H1 (cell line): ENCODE data around the gene HYDIN. TPM values are rescaled to one million over a fixed set of nuclear protein-coding genes. Genes with fewer than 3 reads are reported as not detected.

Source experiments
- CTCF ChIA-PET: fragments of 300-600 bp; sonication (Branson Sonifier 250); formaldehyde crosslinking; loops from one replicate; lab custom pipeline; 2021; ENCODE audit not compliant: partially characterized antibody; lab: Charles Lee
- POLR2A ChIA-PET: fragments of 300-600 bp; sonication (Branson Sonifier 250); formaldehyde crosslinking; loops from one replicate; lab custom pipeline; 2021; ENCODE audit warnings: inconsistent platforms; ENCODE audit not compliant: partially characterized antibody; lab: Charles Lee
- DNase-seq, 2 experiments: peaks; one replicate each; pipeline versions ENCODE4 v3.0.0 to v3.0.0-alpha.2; 2010 to 2022; ENCODE audit warnings: low spot score in 2 of 2, low read depth in 1 of 2, mixed read lengths in 1 of 2
- FAIRE-seq: peaks from 2 replicates; lab custom pipeline; 2011; peaks lifted over from hg19 to GRCh38; lab: Jason Lieb, UNC
- H2AFZ ChIP-seq: 2 replicates; pipeline ENCODE4 v1.8.1; 2012; ENCODE audit warnings: low read length, inconsistent platforms
- H2AK5ac ChIP-seq: 2 replicates; pipeline ENCODE4 v1.6.1; 2013; ENCODE audit warnings: low read depth, low read length
- H2BK120ac ChIP-seq: replicated peaks from 2 replicates; pipeline ENCODE3; 2013; ENCODE audit warnings: low read depth, low read length, inconsistent platforms
- H2BK12ac ChIP-seq: 2 replicates; pipeline ENCODE4 v1.6.1; 2013; ENCODE audit warnings: low read depth, low read length
- H2BK15ac ChIP-seq: 2 replicates; pipeline ENCODE4 v1.6.1; 2013; ENCODE audit warnings: low read length
- H2BK20ac ChIP-seq: 2 replicates; pipeline ENCODE4 v1.6.1; 2013; ENCODE audit warnings: low read length
- H2BK5ac ChIP-seq: 2 replicates; pipeline ENCODE4 v1.6.1; 2013; ENCODE audit warnings: low read depth, low read length
- H3K14ac ChIP-seq: 2 replicates; pipeline ENCODE4 v1.6.1; 2013; ENCODE audit warnings: inconsistent platforms; ENCODE audit not compliant: insufficient read length
- H3K18ac ChIP-seq: 2 replicates; pipeline ENCODE4 v1.6.1; 2013; ENCODE audit warnings: low read length; ENCODE audit errors: extremely low read depth
- H3K23ac ChIP-seq: 2 replicates; pipeline ENCODE4 v1.6.1; 2013; ENCODE audit warnings: inconsistent platforms; ENCODE audit not compliant: insufficient read length
- H3K23me2 ChIP-seq: 2 replicates; pipeline ENCODE4 v1.6.1; 2013; ENCODE audit warnings: low read depth, low read length
- H3K27ac ChIP-seq: 2 replicates; pipeline ENCODE4 v1.6.1; 2011; ENCODE audit warnings: low read depth, low read length, inconsistent platforms
- H3K27me3 ChIP-seq, 4 experiments: replicated peaks in 1 of 4; 1 replicate in 1 of 4; 2 replicates in 3 of 4; pipeline versions ENCODE4 v1.6.1 to v1.8.1; 2011 to 2013; ENCODE audit warnings: low read length in 3 of 4, mild to moderate bottlenecking in 3 of 4, inconsistent platforms in 2 of 4, mixed read lengths in 2 of 4, moderate library complexity in 1 of 4; ENCODE audit not compliant: control insufficient read depth in 3 of 4, insufficient read depth in 3 of 4; ENCODE audit errors: extremely low read depth in 1 of 4
- H3K36me3 ChIP-seq, 4 experiments: 2 replicates each; pipeline versions ENCODE4 v1.6.1 to v1.8.1; 2011 to 2013; ENCODE audit warnings: mild to moderate bottlenecking in 4 of 4, low read length in 3 of 4, moderate library complexity in 2 of 4, control low read depth in 1 of 4, inconsistent platforms in 1 of 4; ENCODE audit not compliant: insufficient read depth in 4 of 4, control insufficient read depth in 2 of 4
- H3K4ac ChIP-seq: replicated peaks from 2 replicates; pipeline ENCODE3; 2013; ENCODE audit warnings: low read length, low read depth, mixed read lengths, inconsistent platforms; ENCODE audit not compliant: insufficient read length
- H3K4me1 ChIP-seq, 4 experiments: replicated peaks in 1 of 4; 1 replicate in 1 of 4; 2 replicates in 3 of 4; pipeline versions ENCODE4 v1.6.1 to v1.8.1; 2011 to 2013; ENCODE audit warnings: low read length in 3 of 4, inconsistent platforms in 2 of 4, mixed read lengths in 1 of 4; ENCODE audit not compliant: insufficient read depth in 4 of 4, control insufficient read depth in 3 of 4
- H3K4me2 ChIP-seq, 2 experiments: 2 replicates each; pipeline versions ENCODE4 v1.6.1 to v1.8.1; 2011 to 2013; ENCODE audit warnings: low read depth in 2 of 2, low read length in 2 of 2, control low read depth in 1 of 2, inconsistent platforms in 1 of 2, mild to moderate bottlenecking in 1 of 2; ENCODE audit not compliant: insufficient read depth in 1 of 2
- H3K4me3 ChIP-seq, 4 experiments: fragments of 200-600, 300-600 bp in 1 of 4; sonication (generic), shearing (Covaris generic), sonication (Bioruptor Twin) in 1 of 4; 2 replicates each; pipeline versions ENCODE4 v1.5.1 to v1.8.1; 2011 to 2016; ENCODE audit warnings: low read length in 4 of 4, low read depth in 3 of 4, control low read depth in 2 of 4, inconsistent platforms in 2 of 4, mild to moderate bottlenecking in 2 of 4, mixed read lengths in 1 of 4, moderate library complexity in 1 of 4; ENCODE audit not compliant: insufficient read depth in 2 of 4; ENCODE audit errors: extremely low read depth in 1 of 4
- H3K56ac ChIP-seq: replicated peaks from 2 replicates; pipeline ENCODE3; 2013; ENCODE audit warnings: low read depth, mild to moderate bottlenecking, mixed read lengths, low read length, inconsistent platforms; ENCODE audit not compliant: insufficient read length
- H3K79me1 ChIP-seq: 2 replicates; pipeline ENCODE4 v1.6.1; 2013; ENCODE audit warnings: low read depth, low read length, control low read depth
- H3K79me2 ChIP-seq, 2 experiments: 2 replicates each; pipeline versions ENCODE4 v1.6.1 to v1.8.1; 2012 to 2013; ENCODE audit warnings: low read length in 2 of 2, mild to moderate bottlenecking in 2 of 2, inconsistent platforms in 1 of 2; ENCODE audit not compliant: insufficient read depth in 2 of 2, control insufficient read depth in 1 of 2
- H3K9ac ChIP-seq, 4 experiments: replicated peaks in 1 of 4; 1 replicate in 1 of 4; 2 replicates in 3 of 4; pipeline versions ENCODE4 v1.6.1 to v1.8.1; 2011 to 2013; ENCODE audit warnings: low read depth in 3 of 4, low read length in 3 of 4, control low read depth in 2 of 4, mild to moderate bottlenecking in 2 of 4, moderate library complexity in 2 of 4, inconsistent platforms in 1 of 4; ENCODE audit errors: extremely low read depth in 1 of 4
- H3K9me3 ChIP-seq, 2 experiments: 2 replicates each; pipeline versions ENCODE4 v1.6.1 to v1.8.1; 2012 to 2013; ENCODE audit warnings: mild to moderate bottlenecking in 2 of 2, moderate library complexity in 2 of 2, control low read depth in 1 of 2, inconsistent platforms in 1 of 2, low read depth in 1 of 2, low read length in 1 of 2, mixed read lengths in 1 of 2; ENCODE audit not compliant: insufficient read depth in 2 of 2
- H4K20me1 ChIP-seq, 2 experiments: replicated peaks in 1 of 2; 2 replicates each; pipeline versions ENCODE3 to v1.8.1; 2011 to 2013; ENCODE audit warnings: inconsistent platforms in 2 of 2, low read length in 2 of 2, mild to moderate bottlenecking in 1 of 2; ENCODE audit not compliant: insufficient read depth in 2 of 2, control insufficient read depth in 1 of 2
- H4K5ac ChIP-seq: 2 replicates; pipeline ENCODE4 v1.6.1; 2013; ENCODE audit warnings: low read length, low read depth, mixed read lengths, inconsistent platforms; ENCODE audit not compliant: insufficient read length
- H4K8ac ChIP-seq: 2 replicates; pipeline ENCODE4 v1.8.0; 2013; ENCODE audit warnings: mild to moderate bottlenecking, moderate library complexity, low read length, inconsistent platforms; ENCODE audit not compliant: insufficient read depth; ENCODE audit errors: extremely low read depth
- H4K91ac ChIP-seq: replicated peaks from 2 replicates; pipeline ENCODE3; 2013; ENCODE audit warnings: low read length, mixed read lengths, inconsistent platforms; ENCODE audit not compliant: insufficient read length
- CEBPB ChIP-seq: IDR thresholded peaks from 2 replicates; pipeline ENCODE4 v1.6.1; 2012; ENCODE audit warnings: low read depth, low read length
- HDAC6 ChIP-seq: IDR thresholded peaks from one replicate; pipeline ENCODE4 v1.7.1; 2012; ENCODE audit warnings: low read depth, mild to moderate bottlenecking, inconsistent platforms, low read length, moderate library complexity
- JUND ChIP-seq: IDR thresholded peaks from 2 replicates; pipeline ENCODE4 v1.6.1; 2011; ENCODE audit warnings: mild to moderate bottlenecking, improper control_type of control experiment, low read length
- KDM4A ChIP-seq: IDR thresholded peaks from one replicate; pipeline ENCODE4 v1.7.1; 2012; ENCODE audit warnings: low read depth, mild to moderate bottlenecking, moderate library complexity, low read length, inconsistent platforms; ENCODE audit not compliant: severe bottlenecking
- NRF1 ChIP-seq: IDR thresholded peaks from 2 replicates; pipeline ENCODE4 v1.6.1; 2011; ENCODE audit warnings: mild to moderate bottlenecking, low read depth, low read length, improper control_type of control experiment
- PHF8 ChIP-seq: fragments of 200-600 bp; sonication (generic); conservative IDR thresholded peaks from 2 replicates; pipeline ENCODE4 v1.7.1; 2012; ENCODE audit warnings: low read depth, mild to moderate bottlenecking, inconsistent platforms, low read length, moderate library complexity
- SAP30 ChIP-seq: fragments of 300-600 bp; sonication (generic); IDR thresholded peaks from 2 replicates; pipeline ENCODE4 v1.7.1; 2012; ENCODE audit warnings: low read length, moderate library complexity, mild to moderate bottlenecking, inconsistent platforms; ENCODE audit not compliant: insufficient read depth, insufficient replicate concordance
- SP4 ChIP-seq: IDR thresholded peaks from 2 replicates; pipeline ENCODE4 v1.6.1; 2012; ENCODE audit warnings: low read length, inconsistent platforms
- TAF7 ChIP-seq: optimal IDR thresholded peaks from 2 replicates; pipeline ENCODE3; 2011; ENCODE audit warnings: low read depth, mild to moderate bottlenecking, inconsistent platforms, low read length, moderate library complexity, borderline replicate concordance
- WGBS, 2 experiments: shearing (Covaris generic) in 1 of 2; methylation state at CpG; one replicate each; pipeline versions ENCODE4 v1.1.6 to v1.1.7; 2013 to 2015; ENCODE audit warnings: low lambda C conversion rate in 2 of 2, mixed read lengths in 2 of 2, inconsistent platforms in 1 of 2, low coverage in 1 of 2, missing lambda C conversion rate in 1 of 2; ENCODE audit not compliant: insufficient replicate concordance in 2 of 2, insufficient coverage in 1 of 2, insufficient read length in 1 of 2; ENCODE audit errors: extremely low coverage in 1 of 2, missing lambda C conversion rate in 1 of 2; 5-methylcytosine and 5-hydroxymethylcytosine counted together
- polyA plus RNA-seq, 7 experiments: library from polyadenylated mRNA; depleted of rRNA in 3 of 7; stranded (reverse) in 5 of 7; unstranded in 2 of 7; fragments of >200 nt in 5 of 7; fragments of 200-250 nt in 2 of 7; gene quantifications; 1 replicate in 5 of 7; 2 replicates in 1 of 7; 4 replicates in 1 of 7; pipeline versions ENCODE4 v1.2.1 to v1.2.3, GENCODE V29; 2011 to 2013; ENCODE audit warnings: missing spikeins in 2 of 7, mixed read lengths in 2 of 7
- total RNA-seq: library from RNA; stranded (reverse); fragmentation: NEBNext Ultra II Directional; extraction: Animal tissue kit (Norgen Biotek cat#: 25700); gene quantifications from 2 replicates; pipeline ENCODE4 v1.2.1, GENCODE V29; 2021

The HYDIN gene
- total and polyA plus RNA-seq, 2 of the 8 experiments (the other 6 are each of a cell fraction or from before 2014, with no cell fraction given), result 1.1 to 1.8 TPM

GRCh38 chr16:70784692-70785555 lies 445.6 kb downstream of the HYDIN start:
- H3K4me3 ChIP-seq, result no peak overlapping the region
- H3K18ac ChIP-seq, result no peak overlapping the region
- no peak overlapping the region for H3K4ac ChIP-seq
- H3K23ac ChIP-seq, result no peak overlapping the region
- DNase-seq (no peak), FAIRE-seq (no peak)
- H3K79me2 ChIP-seq, result peaks cover 0 to 7% of the 10 kb centered on the region in 2 experiments; a peak in 2 of 4 replicates
- ChIA-PET POLR2A (interaction anchor here (0.7 to 1.4 kb wide), 2 partner anchors 11 to 1061 kb away, joined by 3 read pairs; no protein-coding TSS in a partner anchor), CTCF (interaction anchor here (0.6 to 1.5 kb wide), 4 partner anchors 15 to 519 kb away, joined by 3 to 6 read pairs (median 3); partner anchors contain the start of gene VAC14)
- no peak overlapping the region for H4K8ac ChIP-seq
- WGBS, 2 experiments, result 96% methylated on average over 20 of the region's 21 CpGs; no CpG with 5 or more reads in 1 of the 2 experiments
- H3K36me3 ChIP-seq, result peaks cover 26 to 51% (median 45%) of the 10 kb centered on the region in 4 experiments
- H3K9me3 ChIP-seq, result peaks cover 3 to 5% of the 10 kb centered on the region in 2 experiments; a peak in 1 of 4 replicates
- H3K14ac ChIP-seq, result no peak overlapping the region
- peaks cover 5% of the 10 kb centered on the region for H3K79me1 ChIP-seq
- H4K5ac ChIP-seq, result no peak overlapping the region
- no peaks in the 10 kb centered on the region for H3K27me3 ChIP-seq
- no peak overlapping the region for H2BK5ac ChIP-seq
- H2BK15ac ChIP-seq, result no peak overlapping the region
- H2BK120ac ChIP-seq, result no peak overlapping the region
- peaks cover 8 to 15% of the 10 kb centered on the region in 2 experiments for H4K20me1 ChIP-seq
- H3K4me2 ChIP-seq, result no peak overlapping the region
- TF ChIP-seq CEBPB (no peak), KDM4A (no peak), PHF8 (no peak), JUND (no peak), HDAC6 (no peak), NRF1 (no peak), TAF7 (no peak), SP4 (no peak), SAP30 (no peak)
- no peak overlapping the region for H2AFZ ChIP-seq
- H4K91ac ChIP-seq, result no peak overlapping the region
- no peaks in the 10 kb centered on the region for H3K4me1 ChIP-seq
- no peak overlapping the region for H3K27ac ChIP-seq
- no peak overlapping the region for H2BK20ac ChIP-seq
- no peaks in the 10 kb centered on the region for H3K23me2 ChIP-seq
- no peak overlapping the region for H3K9ac ChIP-seq
- no peak overlapping the region for H3K56ac ChIP-seq
- H2BK12ac ChIP-seq, result no peak overlapping the region
- H2AK5ac ChIP-seq, result no peak overlapping the region
